HepG2 (cell line): ENCODE results near the gene BSG. TPM values are rescaled to one million over a fixed set of nuclear protein-coding genes. Genes with fewer than 3 reads are reported as not detected.

ENCODE experiments used
- AGO2 ChIP-seq: fragments of 200-400 bp; formaldehyde crosslinking; optimal IDR thresholded peaks from 2 replicates; pipeline ENCODE3; 2017; ENCODE audit warnings: mild to moderate bottlenecking, low read depth, low read length, moderate library complexity
- CCDC6 ChIP-seq: sonication (generic); formaldehyde crosslinking; IDR thresholded peaks from 2 replicates; pipeline ENCODE4 v1.8.1; 2022; ENCODE audit warnings: mild to moderate bottlenecking, missing genetic modification reagents, moderate library complexity
- DNMT1 ChIP-seq: sonication (generic); formaldehyde crosslinking; IDR thresholded peaks from 2 replicates; pipeline ENCODE4 v1.5.1; 2020; ENCODE audit warnings: mild to moderate bottlenecking, missing genetic modification reagents
- EZH2 ChIP-seq: conservative IDR thresholded peaks from 2 replicates; pipeline ENCODE4 v1.6.1; 2012; ENCODE audit warnings: mild to moderate bottlenecking, low read depth, low read length, moderate library complexity
- FOXM1 ChIP-seq: sonication (generic); formaldehyde crosslinking; IDR thresholded peaks from 2 replicates; pipeline ENCODE4 v1.5.0; 2020; ENCODE audit warnings: missing genetic modification reagents
- GATAD2A ChIP-seq: IDR thresholded peaks from 2 replicates; pipeline ENCODE4 v1.6.1; 2016
- GLI4 ChIP-seq: sonication (generic); formaldehyde crosslinking; IDR thresholded peaks from 2 replicates; pipeline ENCODE4 v1.5.1; 2020; ENCODE audit warnings: missing genetic modification reagents, mild to moderate bottlenecking, moderate library complexity, borderline replicate concordance
- HDAC2 ChIP-seq: sonication (generic); formaldehyde crosslinking; IDR thresholded peaks from 2 replicates; pipeline ENCODE4 v1.4.0; 2020; ENCODE audit warnings: missing genetic modification reagents
- HNRNPLL ChIP-seq: fragments of 200-400 bp; formaldehyde crosslinking; IDR thresholded peaks from 2 replicates; pipeline ENCODE4 v1.6.1; 2017; ENCODE audit warnings: mild to moderate bottlenecking, low read depth, low read length; ENCODE audit not compliant: poor library complexity, severe bottlenecking
- KAT2B ChIP-seq: fragments of 150-350 bp; IDR thresholded peaks from 2 replicates; pipeline ENCODE4 v1.6.1; 2014; ENCODE audit warnings: low read depth, low read length, borderline replicate concordance
- KLF9 ChIP-seq: IDR thresholded peaks from 2 replicates; pipeline ENCODE4 v1.6.1; 2016; ENCODE audit warnings: low read depth
- NR2F2 ChIP-seq: IDR thresholded peaks from 2 replicates; pipeline ENCODE4 v1.6.1; 2012; ENCODE audit warnings: low read depth, inconsistent platforms, borderline replicate concordance
- PAWR ChIP-seq: sonication (generic); formaldehyde crosslinking; IDR thresholded peaks from 2 replicates; pipeline ENCODE4 v1.4.0; 2020; ENCODE audit warnings: missing genetic modification reagents, mild to moderate bottlenecking, borderline replicate concordance
- PRMT3 ChIP-seq: sonication (generic); formaldehyde crosslinking; IDR thresholded peaks from 2 replicates; pipeline ENCODE4 v1.8.1; 2022; ENCODE audit warnings: low read depth, mild to moderate bottlenecking, moderate library complexity, missing genetic modification reagents, borderline replicate concordance
- RFXANK ChIP-seq: IDR thresholded peaks from 2 replicates; pipeline ENCODE4 v1.6.1; 2016
- ZNF256 ChIP-seq: sonication (generic); formaldehyde crosslinking; conservative IDR thresholded peaks from 2 replicates; pipeline ENCODE4 v1.4.0; 2020; ENCODE audit warnings: missing genetic modification reagents
- ZNF329 ChIP-seq: sonication (generic); formaldehyde crosslinking; IDR thresholded peaks from 2 replicates; pipeline ENCODE4 v1.9.0; 2021; ENCODE audit warnings: low read depth, mild to moderate bottlenecking, missing genetic modification reagents
- ZNF432 ChIP-seq: sonication (generic); formaldehyde crosslinking; IDR thresholded peaks from 2 replicates; pipeline ENCODE4 v1.5.0; 2020; ENCODE audit warnings: missing genetic modification reagents, mild to moderate bottlenecking, borderline replicate concordance
- ZNF546 ChIP-seq: sonication (generic); formaldehyde crosslinking; conservative IDR thresholded peaks from 2 replicates; pipeline ENCODE4 v1.8.1; 2023; ENCODE audit warnings: mild to moderate bottlenecking, missing genetic modification reagents
- ZNF644 ChIP-seq: IDR thresholded peaks from 2 replicates; pipeline ENCODE4 v1.6.1; 2016; ENCODE audit warnings: low read depth
- ZSCAN12 ChIP-seq: sonication (generic); formaldehyde crosslinking; IDR thresholded peaks from 2 replicates; pipeline ENCODE4 v1.9.0; 2021; ENCODE audit warnings: mild to moderate bottlenecking, missing genetic modification reagents
- polyA plus RNA-seq, 8 experiments: library from polyadenylated mRNA; depleted of rRNA in 3 of 8; stranded (reverse) in 7 of 8; unstranded in 1 of 8; fragments of >200 nt; fragmentation: Illumina TruSeq in 4 of 8; extraction: Trizol in 4 of 8; gene quantifications; 2 replicates each; pipeline versions ENCODE4 v1.2.1 to v1.2.3, GENCODE V29; 2011 to 2016; ENCODE audit warnings: low read depth in 4 of 8, missing spikeins in 1 of 8, mixed read lengths in 1 of 8; ENCODE audit not compliant: insufficient read depth in 1 of 8
- total RNA-seq, 5 experiments: library from RNA; depleted of rRNA; stranded (reverse); fragments of >200 nt; fragmentation: Illumina TruSeq; extraction: Trizol; gene quantifications; 2 replicates each; pipeline ENCODE4 v1.2.3, GENCODE V29; 2016; ENCODE audit warnings: low read depth in 1 of 5
- TF ChIP-seq, protein P1 (sequence below): sonication (generic); formaldehyde crosslinking; IDR thresholded peaks from 2 replicates; pipeline ENCODE4 v1.4.0; 2020; ENCODE audit warnings: missing genetic modification reagents
- TF ChIP-seq, protein P2 (sequence below): sonication (generic); formaldehyde crosslinking; IDR thresholded peaks from 2 replicates; pipeline ENCODE4 v1.4.0; 2020; ENCODE audit warnings: mild to moderate bottlenecking, missing genetic modification reagents
- TF ChIP-seq, protein P3 (sequence below): sonication (generic); formaldehyde crosslinking; IDR thresholded peaks from 2 replicates; pipeline ENCODE4 v1.4.0; 2020; ENCODE audit warnings: mild to moderate bottlenecking, missing genetic modification reagents, borderline replicate concordance
- TF ChIP-seq, protein P4 (sequence below): sonication (generic); formaldehyde crosslinking; IDR thresholded peaks from 2 replicates; pipeline ENCODE4 v1.5.1; 2020; ENCODE audit warnings: missing genetic modification reagents, mild to moderate bottlenecking, borderline replicate concordance

Gene BSG
- total and polyA plus RNA-seq, 2 of the 13 experiments (the other 11 are each of a cell fraction or from before 2014, with no cell fraction given): 309 to 754 TPM

DNA sequence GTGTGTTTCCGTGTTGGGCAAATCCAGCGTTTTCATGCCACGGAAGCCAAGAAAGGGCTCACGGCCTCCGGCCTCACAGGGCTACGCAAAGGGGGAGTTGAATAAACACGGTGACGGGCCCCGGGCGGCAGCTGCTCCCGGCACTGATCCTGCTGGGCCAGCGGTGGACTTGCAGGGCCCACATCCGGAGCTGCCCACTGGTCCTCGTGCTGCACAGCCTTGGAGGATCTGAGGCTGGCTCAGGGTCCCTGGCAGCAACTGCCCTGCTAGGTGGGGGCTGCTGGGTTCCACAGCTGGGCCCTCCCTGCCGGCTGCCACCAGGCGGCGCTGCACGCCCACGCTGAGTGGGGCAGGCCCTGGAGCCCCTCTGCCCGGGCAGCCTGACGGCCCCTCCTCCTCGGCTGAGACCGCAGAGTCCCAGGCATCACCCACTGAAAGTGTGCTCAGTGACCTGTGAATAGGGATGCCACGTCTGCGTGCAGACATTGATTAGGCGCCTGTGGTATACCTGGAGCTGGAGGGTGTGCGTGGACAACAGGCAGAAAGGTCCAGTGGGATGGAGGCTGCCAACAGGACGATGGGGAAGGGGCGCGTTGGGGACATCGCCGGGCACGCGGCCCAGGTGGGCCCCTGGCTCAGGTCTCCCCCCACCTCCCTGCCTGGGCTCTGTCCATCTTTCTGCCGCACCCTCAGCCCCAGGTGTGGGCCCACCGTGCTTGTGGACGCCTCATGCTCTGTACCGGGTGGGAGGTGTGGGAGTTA lies 12.0 kb downstream of the BSG start (continued):
- peak; percentile 60; the same call in 1 of the 2 replicates for TF ChIP-seq PRMT3 (CRISPR knock-in tag)
- TF ChIP-seq HNRNPLL: peak; percentile 35
- TF ChIP-seq ZNF256 (CRISPR knock-in tag): no peak
- TF ChIP-seq KAT2B: no peak
- no peak for TF ChIP-seq EZH2
- TF ChIP-seq ZNF432: no peak
- TF ChIP-seq ZNF329 (CRISPR knock-in tag): no peak
- TF ChIP-seq ZNF546 (CRISPR knock-in tag): no peak; the same call in 1 of the 2 replicates
- TF ChIP-seq AGO2: peak; percentile 100
- TF ChIP-seq RFXANK: no peak
- TF ChIP-seq, protein P1, sequence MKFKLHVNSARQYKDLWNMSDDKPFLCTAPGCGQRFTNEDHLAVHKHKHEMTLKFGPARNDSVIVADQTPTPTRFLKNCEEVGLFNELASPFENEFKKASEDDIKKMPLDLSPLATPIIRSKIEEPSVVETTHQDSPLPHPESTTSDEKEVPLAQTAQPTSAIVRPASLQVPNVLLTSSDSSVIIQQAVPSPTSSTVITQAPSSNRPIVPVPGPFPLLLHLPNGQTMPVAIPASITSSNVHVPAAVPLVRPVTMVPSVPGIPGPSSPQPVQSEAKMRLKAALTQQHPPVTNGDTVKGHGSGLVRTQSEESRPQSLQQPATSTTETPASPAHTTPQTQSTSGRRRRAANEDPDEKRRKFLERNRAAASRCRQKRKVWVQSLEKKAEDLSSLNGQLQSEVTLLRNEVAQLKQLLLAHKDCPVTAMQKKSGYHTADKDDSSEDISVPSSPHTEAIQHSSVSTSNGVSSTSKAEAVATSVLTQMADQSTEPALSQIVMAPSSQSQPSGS (CRISPR knock-in tag): peak; percentile 39; the same call in 1 of the 2 replicates
- TF ChIP-seq HDAC2 (CRISPR knock-in tag): peak; percentile 40; the same call in 1 of the 2 replicates
- TF ChIP-seq DNMT1 (CRISPR knock-in tag): 0 out of 2 replicates have a peak, but pooled peaks have one; percentile 16
- TF ChIP-seq GLI4: 0 out of 2 replicates have a peak, but pooled peaks have one; percentile 28
- no peak for TF ChIP-seq ZNF644
- TF ChIP-seq GATAD2A (CRISPR knock-in tag): peak; percentile 55; the same call in 1 of the 2 replicates
- TF ChIP-seq CCDC6: no peak
- TF ChIP-seq PAWR (CRISPR knock-in tag): no peak
- TF ChIP-seq NR2F2: peak; percentile 14; the same call in 1 of the 2 replicates
- TF ChIP-seq, protein P2, sequence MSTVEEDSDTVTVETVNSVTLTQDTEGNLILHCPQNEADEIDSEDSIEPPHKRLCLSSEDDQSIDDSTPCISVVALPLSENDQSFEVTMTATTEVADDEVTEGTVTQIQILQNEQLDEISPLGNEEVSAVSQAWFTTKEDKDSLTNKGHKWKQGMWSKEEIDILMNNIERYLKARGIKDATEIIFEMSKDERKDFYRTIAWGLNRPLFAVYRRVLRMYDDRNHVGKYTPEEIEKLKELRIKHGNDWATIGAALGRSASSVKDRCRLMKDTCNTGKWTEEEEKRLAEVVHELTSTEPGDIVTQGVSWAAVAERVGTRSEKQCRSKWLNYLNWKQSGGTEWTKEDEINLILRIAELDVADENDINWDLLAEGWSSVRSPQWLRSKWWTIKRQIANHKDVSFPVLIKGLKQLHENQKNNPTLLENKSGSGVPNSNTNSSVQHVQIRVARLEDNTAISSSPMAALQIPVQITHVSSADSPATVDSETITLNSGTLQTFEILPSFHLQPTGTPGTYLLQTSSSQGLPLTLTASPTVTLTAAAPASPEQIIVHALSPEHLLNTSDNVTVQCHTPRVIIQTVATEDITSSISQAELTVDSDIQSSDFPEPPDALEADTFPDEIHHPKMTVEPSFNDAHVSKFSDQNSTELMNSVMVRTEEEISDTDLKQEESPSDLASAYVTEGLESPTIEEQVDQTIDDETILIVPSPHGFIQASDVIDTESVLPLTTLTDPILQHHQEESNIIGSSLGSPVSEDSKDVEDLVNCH (CRISPR knock-in tag): no peak
- TF ChIP-seq FOXM1 (CRISPR knock-in tag): no peak
- peak; percentile 37; the same call in 1 of the 2 replicates for TF ChIP-seq KLF9 (CRISPR knock-in tag)
- TF ChIP-seq, protein P3, sequence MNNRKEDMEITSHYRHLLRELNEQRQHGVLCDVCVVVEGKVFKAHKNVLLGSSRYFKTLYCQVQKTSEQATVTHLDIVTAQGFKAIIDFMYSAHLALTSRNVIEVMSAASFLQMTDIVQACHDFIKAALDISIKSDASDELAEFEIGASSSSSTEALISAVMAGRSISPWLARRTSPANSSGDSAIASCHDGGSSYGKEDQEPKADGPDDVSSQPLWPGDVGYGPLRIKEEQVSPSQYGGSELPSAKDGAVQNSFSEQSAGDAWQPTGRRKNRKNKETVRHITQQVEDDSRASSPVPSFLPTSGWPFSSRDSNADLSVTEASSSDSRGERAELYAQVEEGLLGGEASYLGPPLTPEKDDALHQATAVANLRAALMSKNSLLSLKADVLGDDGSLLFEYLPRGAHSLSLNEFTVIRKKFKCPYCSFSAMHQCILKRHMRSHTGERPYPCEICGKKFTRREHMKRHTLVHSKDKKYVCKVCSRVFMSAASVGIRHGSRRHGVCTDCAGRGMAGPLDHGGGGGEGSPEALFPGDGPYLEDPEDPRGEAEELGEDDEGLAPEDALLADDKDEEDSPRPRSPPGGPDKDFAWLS (CRISPR knock-in tag): no peak
- TF ChIP-seq, protein P4, sequence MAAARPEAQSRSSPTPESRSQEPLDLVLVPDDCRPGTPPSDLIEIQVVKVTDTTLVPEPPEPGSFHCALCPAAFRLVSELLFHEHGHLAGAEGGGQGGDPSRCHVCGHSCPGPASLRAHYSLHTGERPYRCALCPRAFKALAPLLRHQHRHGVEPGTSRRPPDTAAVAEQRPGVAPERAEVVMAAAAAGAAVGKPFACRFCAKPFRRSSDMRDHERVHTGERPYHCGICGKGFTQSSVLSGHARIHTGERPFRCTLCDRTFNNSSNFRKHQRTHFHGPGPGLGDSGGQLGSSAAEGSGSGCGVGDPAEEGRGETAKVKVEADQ: peak; percentile 71; the same call in 1 of the 2 replicates
- no peak for TF ChIP-seq ZSCAN12
